AG08396 (cell line): Measurements from ENCODE around the gene COL13A1.
A peak's percentile ranks its signal among the peaks of the same experiment; 100 is the strongest.

Experiments
- DNase-seq: peaks from one replicate; pipeline ENCODE4 v3.0.0; 2012; ENCODE audit warnings: low spot score, mixed read lengths

The COL13A1 gene

DNA sequence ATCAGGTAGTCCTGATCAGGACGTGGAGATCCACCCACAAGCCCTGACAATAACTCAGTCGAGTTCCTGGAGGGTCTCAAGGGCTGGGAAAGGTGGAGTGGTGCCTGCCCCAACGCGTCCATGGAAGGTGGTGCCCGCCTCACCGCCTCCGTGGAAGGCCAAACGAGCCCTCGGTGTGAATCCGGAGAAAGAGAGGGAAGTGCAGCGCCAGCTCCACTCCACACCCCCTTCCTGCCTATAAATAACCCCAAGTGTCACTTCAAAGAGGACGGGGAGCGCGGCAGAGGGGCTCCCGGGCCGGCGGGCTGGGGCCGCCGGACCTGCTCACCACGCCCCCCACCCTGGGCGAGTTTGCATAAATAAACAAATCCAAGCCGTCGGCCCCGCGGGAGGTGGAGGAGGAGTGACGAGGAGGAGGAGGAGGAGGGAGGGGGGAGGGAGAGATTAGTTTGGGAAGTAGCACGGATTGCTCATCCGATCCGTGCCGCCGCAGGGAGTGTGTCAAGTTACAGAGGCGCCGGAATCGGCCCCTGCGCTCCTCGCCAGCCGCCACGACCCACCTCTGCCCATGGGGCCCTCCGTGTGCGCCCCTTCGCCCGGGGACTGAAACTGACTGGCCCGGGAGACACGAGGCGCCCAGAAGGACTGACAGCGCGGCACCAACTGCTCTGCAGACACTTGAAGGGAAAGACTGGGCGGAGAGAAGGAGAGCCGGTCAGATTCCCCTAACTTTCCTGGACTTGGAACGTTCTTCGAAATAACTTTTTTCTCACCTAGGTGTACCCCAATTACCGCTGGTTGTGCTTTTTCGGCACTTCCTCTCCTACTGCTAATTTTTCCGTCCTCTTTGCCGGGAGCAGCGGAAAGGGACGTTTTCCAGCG is at the start of gene COL13A1:
COL13A1 (plus strand) TSS at position 473 of the 882 bp plus-strand sequence. CDS start 518 bp downstream, outside the sequence.
- DNase-seq: peak; percentile 82

DNA sequence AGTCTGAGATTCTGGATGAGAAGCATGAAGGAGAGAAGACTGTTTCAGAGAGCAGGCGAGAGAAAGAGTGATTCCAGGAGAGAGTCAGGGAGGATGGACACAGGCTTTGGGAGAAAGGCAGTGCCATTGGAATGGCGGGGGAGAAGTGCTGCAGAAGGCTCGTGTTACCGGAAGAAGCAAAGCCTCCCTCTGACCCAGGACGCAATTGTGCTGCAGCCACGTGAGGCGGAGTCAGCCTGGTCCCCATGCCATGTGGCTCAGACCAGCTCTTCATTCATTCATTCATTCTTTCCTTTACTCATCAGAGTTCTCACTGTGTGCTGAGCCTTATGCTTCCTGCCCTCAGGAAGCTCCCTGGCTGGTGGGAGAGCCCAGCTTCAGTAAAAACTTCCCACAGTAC is 49.2 kb upstream of the COL13A1 start:
- no peak for DNase-seq

DNA sequence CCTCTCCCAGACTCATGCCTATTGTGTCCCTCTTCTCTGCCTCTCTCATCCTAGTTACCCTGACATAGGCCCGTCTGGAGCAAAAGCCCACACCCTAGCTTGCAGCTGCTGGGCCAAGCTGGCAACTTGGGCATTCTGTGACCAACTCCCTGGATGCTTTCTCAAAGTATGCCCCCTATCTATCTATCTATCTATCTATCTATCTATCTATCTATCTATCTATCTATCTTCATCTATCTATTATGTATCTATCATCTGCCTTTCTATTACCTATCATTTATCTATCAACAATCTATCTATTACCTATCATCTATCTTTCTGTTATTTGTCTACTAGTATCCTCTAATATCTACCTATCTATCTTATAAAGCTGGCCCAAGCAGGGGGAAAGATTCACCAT is 45.4 kb upstream of the COL13A1 start:
- no peak for DNase-seq

DNA sequence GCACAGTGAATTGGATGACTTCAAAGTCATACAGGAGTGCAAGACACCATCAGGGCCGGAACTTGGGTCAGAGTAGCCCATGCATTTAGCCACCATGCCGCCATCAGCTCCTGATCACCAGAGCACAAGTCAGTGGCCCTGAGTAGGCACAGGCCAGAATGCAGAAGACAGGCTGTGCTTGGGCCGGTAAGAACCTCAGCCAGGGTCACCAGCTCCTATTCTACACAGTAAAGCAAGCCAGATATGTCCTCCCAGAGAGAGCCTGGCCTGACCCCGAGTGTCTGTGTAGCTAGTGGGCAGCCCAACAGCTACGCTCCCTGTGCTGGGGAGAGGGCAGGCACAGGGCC is 44.5 kb upstream of the COL13A1 start:
- no peak for DNase-seq

DNA sequence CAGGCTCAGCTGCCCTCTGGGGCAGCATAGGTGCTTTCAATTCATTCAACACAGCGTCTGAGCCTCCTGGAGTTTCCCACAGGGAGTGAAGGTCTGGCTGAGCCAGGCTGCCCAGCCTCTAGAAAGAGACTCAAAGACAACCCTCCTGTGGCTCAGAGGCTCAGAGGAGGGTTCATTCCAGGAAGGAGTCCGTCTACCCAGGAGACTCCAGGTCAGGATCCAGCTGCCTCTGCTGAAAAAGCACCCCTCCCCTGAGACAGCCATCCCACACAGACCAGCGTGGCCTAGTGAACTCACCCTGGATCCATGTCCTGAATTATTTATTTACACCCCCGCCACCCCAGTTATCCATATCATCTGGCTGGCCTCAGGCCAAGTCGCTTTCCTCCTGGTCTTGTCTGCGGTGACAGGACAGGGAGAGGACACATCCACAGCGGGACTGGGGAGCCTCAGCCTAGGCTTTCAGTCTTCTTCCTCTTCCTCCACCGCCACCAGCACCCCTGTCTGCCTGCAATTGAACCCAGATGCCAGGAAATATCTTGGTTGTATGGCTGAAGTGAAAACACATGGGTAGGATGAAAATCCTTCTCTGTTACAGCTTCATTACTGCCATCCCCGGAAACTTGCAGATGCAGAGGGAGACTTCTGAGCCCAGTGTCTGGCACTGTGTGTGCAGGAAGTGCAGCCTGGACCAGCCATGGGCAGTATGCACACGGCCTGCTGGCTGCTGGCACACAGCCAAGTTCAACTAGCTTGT is 44.0 kb upstream of the COL13A1 start:
- DNase-seq: no peak

DNA sequence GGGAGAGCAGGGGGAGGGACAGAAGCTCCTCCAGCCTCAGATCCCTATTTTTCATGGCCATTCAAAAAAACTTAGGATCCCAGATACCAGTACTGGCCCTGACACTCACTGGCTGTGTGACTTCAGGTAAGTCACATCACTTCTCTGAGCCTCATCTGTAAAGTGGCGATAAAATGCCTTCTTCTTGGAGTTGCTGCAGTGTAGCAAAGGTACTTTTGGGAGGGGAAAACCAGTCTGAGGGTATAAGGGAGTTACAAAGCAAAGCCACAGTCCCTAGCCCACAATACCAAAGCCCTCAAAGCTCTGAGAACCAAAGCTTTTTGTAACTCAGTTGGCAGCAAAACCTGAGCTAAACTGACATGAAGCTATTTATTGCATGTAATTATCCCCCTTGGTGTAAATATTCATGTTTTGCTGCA is 43.4 kb upstream of the COL13A1 start:
- DNase-seq: no peak

DNA sequence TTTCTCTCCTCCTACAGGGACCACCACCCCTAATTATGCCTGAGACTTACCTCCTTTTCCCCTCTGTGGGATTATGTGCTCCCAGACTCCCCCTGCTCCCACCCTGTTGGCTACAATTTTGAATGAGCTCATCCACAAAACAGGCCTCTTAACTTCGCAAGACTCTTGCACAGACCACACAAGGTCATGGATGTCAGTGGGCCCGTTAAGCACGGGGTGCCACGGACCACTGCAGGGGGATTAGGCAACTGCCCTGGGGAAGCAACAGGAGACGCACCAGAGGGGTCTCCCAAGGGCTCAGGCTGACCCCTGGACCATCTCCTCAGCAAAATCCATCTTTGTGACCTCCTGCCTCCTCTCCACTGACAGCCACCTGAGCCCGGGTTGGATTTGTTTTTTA is 42.1 kb upstream of the COL13A1 start:
- DNase-seq: no peak

DNA sequence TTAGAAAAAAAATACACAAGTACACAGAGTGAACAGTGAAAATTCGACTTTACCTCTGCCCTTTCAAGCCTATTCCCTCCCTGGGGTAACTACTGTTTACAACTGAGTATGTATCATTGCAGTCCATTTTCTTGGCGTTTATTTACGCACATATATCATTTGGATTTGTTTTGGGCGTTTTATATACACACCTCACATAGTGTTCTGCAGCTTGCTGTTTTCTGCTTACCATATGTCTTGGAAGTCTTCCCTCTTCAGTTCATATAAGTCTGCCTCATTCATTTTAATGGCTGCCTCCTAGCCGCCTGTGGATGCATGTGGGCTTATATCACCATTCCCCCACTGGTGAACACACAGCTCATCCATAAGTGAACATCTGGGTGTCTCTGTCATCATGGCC is 41.6 kb upstream of the COL13A1 start:
- DNase-seq: no peak

DNA sequence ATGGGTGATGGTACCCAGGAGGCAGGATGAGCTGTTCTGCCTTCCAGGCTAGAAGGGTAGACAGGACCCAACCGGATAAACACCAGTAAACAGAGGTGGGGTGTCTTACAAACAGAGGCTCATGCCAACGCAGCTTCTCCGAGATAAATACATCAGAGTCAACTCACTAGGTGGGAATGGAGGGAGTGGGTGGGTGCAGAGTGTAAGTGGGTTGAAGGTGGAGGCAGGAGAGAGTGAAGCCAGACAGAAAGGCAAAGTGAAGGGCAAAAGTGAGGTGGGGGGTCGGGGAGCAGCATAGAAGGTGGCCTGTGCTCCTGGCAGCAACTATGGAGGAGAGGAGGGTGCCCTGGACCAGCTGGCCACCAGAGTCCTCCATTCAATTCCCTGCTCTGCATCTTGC is 40.4 kb upstream of the COL13A1 start:
- DNase-seq: no peak

DNA sequence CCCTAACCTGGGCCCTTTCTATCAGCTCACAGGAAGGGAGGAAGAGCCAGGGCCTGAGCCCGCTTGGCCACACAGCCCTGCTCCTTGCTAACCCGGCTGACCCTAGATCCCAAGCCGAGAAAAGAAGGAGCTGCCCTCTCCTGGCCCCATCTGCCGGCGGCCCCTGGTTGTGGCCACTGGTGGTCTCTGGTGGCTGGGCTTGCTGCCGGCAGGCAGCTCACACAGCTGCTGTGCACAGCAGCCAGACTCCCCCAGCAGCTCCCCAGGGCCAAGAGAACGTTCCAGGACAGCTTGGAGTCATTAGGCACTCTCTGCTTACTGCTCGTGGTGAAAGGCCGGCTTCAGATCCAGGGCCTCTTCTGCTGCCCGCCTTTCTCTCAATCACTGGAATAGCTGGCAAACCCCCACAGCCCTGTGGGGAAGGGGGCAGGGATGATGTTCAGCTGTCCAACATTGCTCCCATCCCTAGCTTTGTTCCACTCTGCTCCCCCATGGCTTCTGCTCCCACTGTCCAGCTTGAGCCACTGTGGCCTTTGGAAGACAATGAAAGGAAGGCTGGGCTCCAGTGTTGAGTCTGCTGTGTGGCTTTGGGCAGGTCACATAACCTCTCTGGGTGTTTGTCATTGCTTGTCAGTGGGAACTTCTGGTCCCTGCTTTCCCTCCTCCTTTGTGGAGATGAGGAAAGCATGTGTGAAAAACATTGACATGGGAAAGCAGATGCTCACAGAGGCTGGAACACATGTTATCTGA is 35.4 kb upstream of the COL13A1 start:
- no peak for DNase-seq

DNA sequence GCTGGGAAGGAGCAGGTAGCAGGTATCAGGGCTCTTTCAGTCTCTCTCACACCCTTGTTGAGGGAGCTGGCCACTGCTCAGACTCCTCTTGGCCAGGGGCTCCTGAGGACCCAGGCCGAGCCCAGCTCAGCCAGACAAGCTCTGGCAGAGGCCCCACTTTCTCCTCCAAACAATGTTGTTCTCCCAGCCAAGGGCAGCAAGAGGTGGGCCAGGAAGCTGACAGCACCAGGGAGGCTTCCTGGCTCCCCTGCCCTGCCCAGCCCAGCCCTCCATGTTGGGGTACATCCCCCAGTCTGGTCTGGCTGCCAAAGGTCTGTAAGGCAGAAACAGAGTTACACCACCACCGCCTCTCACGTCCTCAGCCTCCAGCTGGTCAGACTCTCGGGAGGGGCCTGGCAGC is 33.9 kb upstream of the COL13A1 start:
- no peak for DNase-seq

DNA sequence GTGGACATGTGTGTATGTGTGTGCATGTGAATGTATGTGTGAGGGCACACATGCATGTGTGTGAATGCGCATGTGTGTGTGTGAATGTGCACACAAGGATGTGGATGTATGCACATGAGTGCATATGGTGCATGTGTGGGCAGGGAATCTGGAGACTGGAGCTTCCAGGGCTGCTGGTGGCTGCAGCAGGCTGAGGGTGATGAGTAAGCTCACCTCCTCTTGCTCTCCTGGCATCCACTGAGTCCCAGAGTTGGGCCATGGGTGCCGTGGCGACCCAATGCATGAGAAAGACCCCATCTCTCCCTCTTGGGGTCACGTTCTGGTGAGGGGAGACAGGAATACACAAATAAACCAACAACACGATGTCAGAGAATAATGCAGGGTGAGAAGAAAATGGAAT is 33.3 kb upstream of the COL13A1 start:
- DNase-seq: no peak

DNA sequence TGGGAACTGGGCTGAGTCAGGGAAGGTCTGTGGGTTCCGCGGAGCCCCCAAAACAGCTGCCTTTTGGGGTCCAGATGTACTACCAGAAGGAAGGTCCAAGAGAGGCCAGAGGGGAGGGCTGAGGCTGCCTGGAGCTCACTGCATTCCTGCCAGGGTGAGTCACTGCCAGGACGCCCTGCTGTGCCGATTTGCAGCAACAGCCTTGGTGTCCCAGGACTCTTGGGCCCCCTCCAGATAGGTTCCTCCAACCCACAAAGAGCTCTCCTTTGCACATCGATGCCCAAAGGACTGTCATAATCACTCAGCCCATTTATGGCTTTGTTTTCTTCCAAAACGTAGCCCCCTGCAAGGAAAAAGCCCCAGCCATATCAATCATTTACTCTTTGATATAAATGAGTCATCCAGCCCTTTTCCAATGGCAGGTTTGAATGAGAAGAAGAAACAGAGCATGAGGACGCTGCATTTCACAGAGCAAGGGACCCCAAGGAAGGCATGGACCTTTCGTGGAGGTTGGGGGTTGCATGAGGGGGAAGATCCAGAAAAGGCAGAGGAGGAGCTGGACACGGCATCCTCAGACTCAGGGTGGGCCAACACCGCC is 32.2 kb upstream of the COL13A1 start:
- peak; percentile 91 for DNase-seq

DNA sequence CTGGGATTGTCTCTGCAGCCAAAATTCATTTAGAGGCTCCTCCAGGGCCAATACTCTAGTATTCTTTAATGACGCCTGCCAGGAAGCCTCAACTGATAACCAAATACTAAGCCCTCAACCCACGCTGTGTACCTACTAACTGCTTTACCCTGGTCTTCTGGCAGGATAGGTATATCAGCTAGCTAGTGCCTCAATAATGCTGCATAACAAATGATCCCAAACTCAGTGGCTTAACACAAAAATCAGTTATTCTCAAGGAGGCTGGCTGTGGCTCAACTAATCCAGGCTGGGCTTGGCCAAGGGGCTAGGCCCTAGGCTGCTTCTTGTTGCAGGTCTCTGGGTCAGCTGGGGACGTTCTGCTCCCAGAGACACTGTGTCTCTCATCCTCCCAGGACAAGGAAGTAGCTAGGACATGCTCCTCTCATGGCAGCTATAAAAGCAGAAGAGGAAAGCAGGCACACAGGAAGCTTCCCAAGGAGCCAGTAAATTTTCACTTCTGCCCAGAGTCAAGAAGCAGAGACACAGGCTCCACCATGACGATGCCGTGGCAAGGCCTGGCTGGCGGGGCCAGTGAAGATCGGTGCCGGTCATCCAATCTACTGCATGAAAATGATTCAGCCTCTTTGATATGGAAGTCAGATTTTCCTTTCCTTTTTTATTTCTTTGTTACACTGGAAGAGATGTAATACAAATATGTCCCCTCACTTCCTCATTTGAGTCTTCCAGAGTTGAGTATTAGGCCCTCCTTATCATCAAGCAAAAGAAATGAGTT is 28.6 kb upstream of the COL13A1 start:
- DNase-seq: no peak

DNA sequence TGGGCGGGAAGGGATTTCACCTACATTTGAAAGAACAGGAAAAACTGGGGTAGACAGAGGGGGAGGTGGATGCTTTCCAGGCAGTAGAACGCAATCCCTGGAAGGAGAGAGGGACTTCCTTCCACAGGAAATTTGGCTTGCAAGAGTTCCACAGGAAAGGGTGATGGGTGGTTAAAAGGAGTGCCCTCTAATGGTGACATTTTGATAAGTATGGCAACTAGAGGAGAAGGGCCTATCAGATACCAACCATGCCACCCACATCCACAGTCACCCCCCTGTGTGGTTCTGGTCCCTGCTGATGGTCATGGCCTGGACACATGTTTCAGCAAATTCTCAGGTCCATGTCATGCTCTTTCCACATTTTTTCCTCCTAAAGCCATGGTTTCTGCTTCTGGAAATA is 27.1 kb upstream of the COL13A1 start:
- DNase-seq: no peak

DNA sequence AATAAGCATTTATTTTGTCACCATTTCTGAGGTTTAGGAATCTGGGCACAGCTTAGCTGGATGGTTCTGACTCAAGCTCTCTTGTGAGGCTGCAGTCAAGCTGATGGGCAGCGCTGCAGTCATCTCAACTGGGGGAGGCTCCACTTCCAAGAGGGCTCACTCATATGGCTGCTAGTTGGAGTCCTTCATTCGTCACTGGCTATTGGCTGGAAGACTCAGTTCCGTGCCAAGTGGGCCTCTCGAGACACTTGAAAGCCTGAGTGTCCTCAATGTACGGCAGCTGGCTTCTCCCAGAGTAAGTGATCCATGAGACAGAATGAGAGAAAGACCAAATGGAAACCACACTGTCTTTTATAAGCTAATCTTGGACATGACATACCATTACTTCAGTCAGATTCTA is 21.6 kb upstream of the COL13A1 start:
- no peak for DNase-seq

DNA sequence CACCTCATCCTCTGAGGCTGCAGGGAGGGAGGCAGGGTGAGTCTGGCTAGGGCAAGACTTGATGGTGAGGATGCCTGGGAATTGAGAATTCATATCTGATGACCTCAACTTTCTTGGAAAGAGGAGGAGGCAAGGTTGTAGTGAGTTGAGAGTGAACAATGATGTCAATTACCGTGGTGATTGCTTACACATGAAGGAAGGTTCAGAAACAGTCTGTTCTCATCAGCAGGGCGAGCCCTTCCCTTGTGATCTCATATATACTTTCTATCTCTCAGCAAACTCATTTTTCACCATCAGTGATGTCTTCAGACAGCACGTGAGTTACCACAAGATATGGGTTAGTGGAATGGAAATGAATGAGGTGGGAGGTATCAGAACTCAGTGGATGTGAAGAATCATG is 20.1 kb upstream of the COL13A1 start:
- no peak for DNase-seq

DNA sequence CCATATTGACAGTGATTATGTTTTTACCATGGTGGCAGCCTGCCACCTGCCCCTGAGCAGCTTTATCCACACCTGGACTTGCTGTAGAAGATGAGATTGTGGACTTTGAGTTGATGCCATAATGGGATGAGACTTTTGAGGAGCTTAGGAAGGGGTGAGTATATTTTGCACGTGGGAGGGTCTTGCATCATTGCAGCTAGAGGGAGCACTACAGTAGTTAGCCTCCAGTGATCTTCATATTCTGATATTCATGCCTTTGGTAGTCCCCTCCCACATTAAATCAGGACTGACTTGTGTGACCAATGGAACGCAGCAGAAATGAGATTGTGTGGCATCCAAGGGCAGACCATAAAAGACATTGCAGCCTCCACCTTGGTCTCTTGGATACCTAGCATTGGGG is 18.2 kb upstream of the COL13A1 start:
- DNase-seq: no peak

DNA sequence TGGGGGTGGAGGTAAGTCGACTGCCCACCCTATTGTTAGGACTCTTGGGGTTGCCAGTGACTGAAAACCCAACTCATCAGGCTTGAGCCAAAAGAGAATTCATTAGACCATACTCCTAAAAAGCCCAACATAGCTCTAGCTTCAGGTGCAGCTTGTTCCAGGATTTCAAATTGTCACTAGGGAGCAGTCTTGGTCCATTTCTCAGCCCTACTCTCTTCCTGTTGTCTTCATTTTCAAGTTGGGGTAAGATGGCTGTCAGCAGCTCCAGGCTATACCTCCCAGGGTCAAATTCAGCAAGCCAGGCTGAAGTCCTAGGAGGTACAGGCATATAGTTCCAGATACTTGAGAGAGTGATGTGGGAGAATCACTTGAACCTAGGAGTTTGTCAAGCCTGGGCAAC is 14.9 kb upstream of the COL13A1 start:
- DNase-seq: peak; percentile 51

DNA sequence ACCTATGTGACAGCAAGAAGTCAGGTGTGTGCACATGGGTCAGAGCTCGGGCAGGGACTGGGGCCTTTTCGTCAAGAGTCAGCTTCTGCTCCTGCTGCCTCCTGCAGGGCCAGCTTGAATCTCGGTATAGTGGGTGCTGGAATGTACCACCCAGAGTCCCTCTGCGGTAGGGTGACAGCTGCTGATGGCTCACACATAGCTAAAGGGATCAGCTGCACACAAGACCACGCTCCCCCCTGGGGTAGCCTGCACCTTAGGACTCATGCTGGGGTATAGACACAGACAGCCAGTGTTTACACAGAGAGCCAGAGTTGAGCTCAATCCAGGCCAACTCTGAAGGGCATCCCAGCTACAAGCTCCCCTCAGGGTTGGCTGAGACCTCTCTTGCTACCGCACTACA is 14.0 kb upstream of the COL13A1 start:
- no peak for DNase-seq

DNA sequence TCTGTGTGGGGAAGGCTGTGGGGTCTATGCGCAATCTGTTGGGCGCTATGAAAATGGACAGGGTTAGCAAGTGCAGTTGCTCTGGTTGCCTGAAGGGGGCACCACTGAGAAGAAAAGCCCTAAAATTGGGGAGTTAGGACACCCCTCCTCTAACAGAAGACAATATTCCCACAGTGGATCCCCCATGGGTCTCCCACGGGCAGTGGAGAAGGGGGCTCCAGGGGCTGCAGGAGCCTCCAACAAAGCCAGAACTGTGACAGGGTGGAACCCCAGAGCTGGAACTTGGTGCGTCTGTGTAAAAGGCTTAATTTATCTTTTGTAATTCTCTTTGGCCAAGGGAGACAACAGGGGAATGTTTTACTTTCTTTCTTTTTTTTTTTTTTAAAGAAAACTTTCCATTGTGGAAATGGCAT is 12.5 kb upstream of the COL13A1 start:
- DNase-seq: no peak

DNA sequence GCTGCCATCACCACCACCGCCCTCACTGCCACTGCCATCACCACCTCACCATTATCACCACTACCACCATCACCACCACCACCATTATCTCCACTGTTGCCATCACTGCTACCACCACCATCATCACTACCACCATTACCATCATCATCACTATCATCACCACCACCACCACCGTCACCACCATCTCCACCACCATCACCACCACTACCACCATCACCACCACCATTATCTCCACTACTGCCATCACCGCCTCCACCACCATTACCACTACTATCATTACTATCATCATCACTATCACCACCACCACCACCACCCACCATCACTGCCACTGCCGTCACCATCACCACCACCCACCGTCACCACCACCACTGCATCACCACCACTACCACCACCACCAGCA is 9.9 kb upstream of the COL13A1 start:
- DNase-seq: no peak
